SK-N-MC (cell line): ENCODE results near the gene RCOR1.

Experiments
- EZH2 ChIP-seq: fragments of 200-600 bp; sonication (generic); IDR thresholded peaks from one replicate; pipeline ENCODE4 v1.6.1; 2017; ENCODE audit warnings: antibody characterized with exemption
- POLR2AphosphoS5 ChIP-seq: IDR thresholded peaks from 2 replicates; pipeline ENCODE4 v1.6.1; 2012; ENCODE audit warnings: mild to moderate bottlenecking, low read depth, low read length, borderline replicate concordance

- TF ChIP-seq EZH2 (no peak), POLR2AphosphoS5 (no peak)
Observed at GRCh38 chr14:102722646-102723045, 130.2 kb downstream of the RCOR1 start.
